Astrocyte of the spinal cord (primary cell): ENCODE results near the gene DNAAF5.
A peak's percentile ranks its signal among the peaks of the same experiment; 100 is the strongest.

Source experiments
- DNase-seq: peaks from one replicate; pipeline ENCODE4 v3.0.0; 2011; ENCODE audit warnings: low read depth, low spot score
- H3K4me3 ChIP-seq: 2 replicates; pipeline ENCODE4 v1.5.1; 2011; ENCODE audit warnings: low read depth, mild to moderate bottlenecking, low read length, moderate library complexity
- in situ Hi-C: cut with HindIII; loops from 2 replicates; pipeline ENCODE4 v1.10.0; 2017; ENCODE audit warnings: low sequenced_read_pairs
- TF ChIP-seq, protein P1 (sequence below): IDR thresholded peaks from 2 replicates; pipeline ENCODE4 v1.5.1; 2012; ENCODE audit warnings: low read depth, mild to moderate bottlenecking, low read length, inconsistent platforms

The DNAAF5 gene

DNA sequence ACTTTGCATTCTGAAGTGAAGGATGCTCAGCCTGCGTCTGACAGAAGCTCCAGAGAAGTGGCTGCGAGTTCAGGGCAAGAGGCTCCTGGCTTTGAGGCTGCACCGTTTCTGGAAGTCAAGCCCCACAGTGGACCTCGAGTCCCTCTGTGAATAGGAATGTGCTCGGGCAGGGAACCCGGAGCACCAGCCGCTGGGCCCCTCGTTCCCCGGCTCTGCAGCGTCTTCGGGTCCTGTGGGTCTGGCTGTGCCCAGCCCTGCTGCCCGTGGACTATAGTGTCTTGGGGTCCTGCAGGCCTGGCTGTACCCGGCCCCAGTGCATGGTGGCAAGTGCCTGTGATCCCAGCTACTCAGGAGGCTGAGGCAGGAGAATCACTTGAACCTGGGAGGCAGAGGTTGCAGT, 45.9 kb downstream of the DNAAF5 start:
- no peak for DNase-seq
- in situ Hi-C loops: no loop called here
- TF ChIP-seq, protein P1, sequence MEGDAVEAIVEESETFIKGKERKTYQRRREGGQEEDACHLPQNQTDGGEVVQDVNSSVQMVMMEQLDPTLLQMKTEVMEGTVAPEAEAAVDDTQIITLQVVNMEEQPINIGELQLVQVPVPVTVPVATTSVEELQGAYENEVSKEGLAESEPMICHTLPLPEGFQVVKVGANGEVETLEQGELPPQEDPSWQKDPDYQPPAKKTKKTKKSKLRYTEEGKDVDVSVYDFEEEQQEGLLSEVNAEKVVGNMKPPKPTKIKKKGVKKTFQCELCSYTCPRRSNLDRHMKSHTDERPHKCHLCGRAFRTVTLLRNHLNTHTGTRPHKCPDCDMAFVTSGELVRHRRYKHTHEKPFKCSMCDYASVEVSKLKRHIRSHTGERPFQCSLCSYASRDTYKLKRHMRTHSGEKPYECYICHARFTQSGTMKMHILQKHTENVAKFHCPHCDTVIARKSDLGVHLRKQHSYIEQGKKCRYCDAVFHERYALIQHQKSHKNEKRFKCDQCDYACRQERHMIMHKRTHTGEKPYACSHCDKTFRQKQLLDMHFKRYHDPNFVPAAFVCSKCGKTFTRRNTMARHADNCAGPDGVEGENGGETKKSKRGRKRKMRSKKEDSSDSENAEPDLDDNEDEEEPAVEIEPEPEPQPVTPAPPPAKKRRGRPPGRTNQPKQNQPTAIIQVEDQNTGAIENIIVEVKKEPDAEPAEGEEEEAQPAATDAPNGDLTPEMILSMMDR: no peak
- H3K4me3 ChIP-seq: no peak overlapping the region

DNA sequence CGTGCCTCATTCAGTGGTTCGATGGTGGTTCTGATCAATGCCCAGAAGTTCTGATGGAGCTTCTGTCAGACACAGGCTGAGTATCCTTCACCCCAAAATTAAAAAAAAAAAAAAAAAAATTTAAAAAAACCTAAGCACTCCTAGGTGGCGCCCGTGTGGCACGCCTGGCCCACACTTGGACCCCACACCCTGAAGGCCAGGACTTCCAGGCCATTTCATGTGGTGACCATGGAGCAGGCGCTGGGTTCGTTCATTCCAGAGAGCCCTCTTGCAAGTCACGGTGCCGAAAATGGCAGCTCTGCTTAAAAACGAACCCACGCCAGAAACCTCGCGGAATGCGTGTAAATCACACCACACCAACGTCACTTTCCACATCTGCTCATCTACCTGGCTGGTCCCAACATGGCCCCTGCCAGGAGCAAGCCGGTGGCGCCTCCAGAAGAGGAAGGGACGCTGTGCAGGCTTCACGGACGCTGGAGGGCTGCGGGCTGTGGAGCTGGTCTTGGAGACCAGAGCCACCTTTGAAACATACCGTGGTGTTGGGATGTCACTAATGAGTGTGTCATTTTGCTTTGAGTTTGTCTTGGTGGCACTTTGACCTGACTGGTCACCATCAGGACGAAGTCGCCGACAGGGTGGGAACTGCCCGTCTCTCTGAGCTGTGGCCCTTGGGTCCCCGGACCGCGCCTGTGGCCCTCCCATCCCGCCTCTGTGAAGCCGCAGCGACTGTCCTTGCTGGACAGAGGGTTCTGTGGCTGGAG, 46.5 kb downstream of the DNAAF5 start:
- in situ Hi-C loops: no loop called here
- no peak for DNase-seq
- TF ChIP-seq, protein P1: no peak
- no peak overlapping the region for H3K4me3 ChIP-seq

DNA sequence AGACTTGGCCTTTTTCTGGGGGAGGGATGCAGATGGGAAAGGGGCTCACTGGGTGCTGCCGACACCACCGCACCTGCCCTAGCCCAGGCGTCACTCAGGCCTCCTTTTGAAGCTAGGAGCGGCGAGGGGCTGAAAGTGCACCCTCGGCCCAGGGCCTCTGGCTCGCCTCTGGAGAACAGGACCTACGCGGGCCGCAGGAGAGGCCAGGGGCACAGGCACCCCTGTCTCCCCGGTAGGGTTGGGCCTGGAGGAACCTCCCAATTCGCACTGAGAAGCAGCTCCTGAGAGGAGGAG, 47.1 kb downstream of the DNAAF5 start:
- in situ Hi-C loops: no loop called here
- TF ChIP-seq, protein P1: no peak
- no peak for DNase-seq
- H3K4me3 ChIP-seq: no peak overlapping the region

DNA sequence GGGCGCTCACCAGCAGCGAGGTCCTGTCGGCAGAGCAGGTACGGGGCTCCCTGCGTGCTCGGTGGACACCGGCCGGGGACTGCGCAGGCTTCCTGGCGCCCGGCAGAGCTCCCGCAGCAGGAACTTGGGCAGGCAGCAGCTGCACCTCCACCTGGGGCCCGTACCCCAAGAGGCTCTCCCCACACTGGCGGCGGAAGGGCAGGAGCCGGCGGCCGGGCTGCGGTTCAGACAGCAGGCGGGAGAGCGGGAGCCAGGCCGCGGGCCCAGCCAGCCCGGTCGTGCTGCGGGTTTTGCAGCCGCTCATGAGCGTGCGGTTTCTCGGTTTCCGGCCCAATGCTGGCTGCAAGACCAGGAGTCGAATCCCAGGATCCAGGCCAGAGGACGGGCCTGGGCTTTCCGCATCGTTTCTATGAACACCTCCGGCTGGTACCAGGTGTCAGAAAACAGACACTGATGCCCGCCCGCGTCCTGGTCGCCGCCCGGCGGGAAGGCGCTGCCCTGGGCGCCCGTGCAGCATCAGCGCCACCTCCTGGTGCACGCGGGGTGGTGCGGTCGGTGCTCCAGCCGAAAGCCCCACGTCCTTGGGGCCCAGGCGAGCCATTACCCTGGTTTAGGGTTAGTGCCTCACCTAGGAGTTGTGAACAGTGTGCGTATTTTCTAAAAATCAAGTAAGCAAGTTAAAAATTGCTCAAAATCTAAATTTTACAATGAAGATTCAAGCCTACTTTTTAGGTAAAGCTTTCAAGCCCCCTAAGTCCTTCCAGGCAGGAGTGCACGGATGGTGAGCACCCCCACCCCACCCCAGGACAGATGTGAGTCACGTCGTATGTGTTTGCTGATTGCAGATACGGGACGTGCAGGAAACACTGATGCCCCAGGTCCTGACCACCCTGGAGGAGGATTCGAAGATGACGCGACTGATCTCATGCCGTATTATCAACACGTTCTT, 47.9 kb downstream of the DNAAF5 start:
- H3K4me3 ChIP-seq: no peak overlapping the region
- DNase-seq: peak; percentile 33
- in situ Hi-C loops: no loop called here
- TF ChIP-seq, protein P1: peak; percentile 82

DNA sequence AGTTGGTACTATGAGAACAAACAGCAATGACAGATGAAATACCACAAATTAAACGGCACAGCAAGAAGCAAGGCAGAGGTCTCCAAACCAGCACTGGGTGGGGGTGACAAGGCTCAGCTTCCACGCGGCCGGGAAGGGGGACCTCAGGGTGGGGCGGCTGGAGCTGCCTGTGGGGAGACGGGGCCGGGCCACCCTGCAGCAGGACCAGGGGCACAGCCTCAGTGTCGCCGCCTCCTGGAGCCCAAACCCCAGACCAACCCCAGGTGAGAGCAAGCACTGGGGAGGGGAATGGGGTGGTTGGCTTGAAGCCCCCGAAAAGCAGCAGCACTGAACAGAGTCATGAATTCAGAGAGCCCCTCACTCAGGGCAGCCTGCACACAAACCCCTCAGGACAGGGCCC, 49.9 kb downstream of the DNAAF5 start:
- in situ Hi-C loops: no loop called here
- H3K4me3 ChIP-seq: no peak overlapping the region
- DNase-seq: no peak
- TF ChIP-seq, protein P1: no peak

DNA sequence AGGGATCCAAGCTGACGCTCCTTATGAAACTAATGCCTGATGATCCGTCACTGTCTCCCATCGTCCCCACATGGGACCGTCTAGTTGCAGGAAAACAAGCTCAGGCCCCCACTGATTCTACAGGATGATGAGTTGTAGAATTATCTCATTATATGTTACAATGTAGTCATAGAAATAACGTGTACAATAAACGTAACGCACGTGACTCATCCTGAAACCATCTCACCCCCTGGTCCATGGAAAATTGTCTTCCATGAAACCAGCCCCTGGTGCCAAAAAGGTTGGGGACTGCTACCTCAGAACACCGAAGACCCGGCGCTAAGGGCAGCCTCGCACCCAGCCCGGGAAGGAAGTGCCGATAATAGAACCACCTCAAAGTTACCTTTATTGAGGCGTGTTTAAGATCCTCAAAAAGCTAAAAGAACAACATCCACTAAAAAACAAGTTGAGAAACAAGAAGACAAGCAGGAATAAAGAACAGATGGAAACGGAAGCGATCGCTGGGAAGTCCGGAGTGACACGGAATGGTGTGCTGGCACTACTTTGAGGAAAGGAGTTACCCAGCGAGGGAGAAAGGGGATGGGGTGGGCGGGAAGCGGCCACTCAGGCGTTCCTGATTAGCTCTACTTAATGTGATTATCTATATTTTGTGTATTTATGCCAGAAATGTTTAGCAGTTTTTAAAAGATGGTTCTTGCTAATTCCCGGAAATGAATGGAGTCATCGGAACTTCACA, 50.7 kb downstream of the DNAAF5 start:
- in situ Hi-C loops: no loop called here
- TF ChIP-seq, protein P1: no peak
- H3K4me3 ChIP-seq: no peak overlapping the region
- DNase-seq: peak; percentile 37
